GM21423 (cell line): ENCODE results near the gene SMIM14.
"Not testable (repeated sequence)": the region's sequence is repeated elsewhere in the genome, so short reads cannot be mapped to it uniquely, and the experiment has no call there.

Experiments used
- ATAC-seq: cut with Tn5 transposase; IDR thresholded peaks from one replicate; pipeline ENCODE4 v1.9.1; 2021; ENCODE audit warnings: mild to moderate bottlenecking, moderate library complexity; ENCODE audit not compliant: unreplicated experiment

SMIM14 gene

DNA sequence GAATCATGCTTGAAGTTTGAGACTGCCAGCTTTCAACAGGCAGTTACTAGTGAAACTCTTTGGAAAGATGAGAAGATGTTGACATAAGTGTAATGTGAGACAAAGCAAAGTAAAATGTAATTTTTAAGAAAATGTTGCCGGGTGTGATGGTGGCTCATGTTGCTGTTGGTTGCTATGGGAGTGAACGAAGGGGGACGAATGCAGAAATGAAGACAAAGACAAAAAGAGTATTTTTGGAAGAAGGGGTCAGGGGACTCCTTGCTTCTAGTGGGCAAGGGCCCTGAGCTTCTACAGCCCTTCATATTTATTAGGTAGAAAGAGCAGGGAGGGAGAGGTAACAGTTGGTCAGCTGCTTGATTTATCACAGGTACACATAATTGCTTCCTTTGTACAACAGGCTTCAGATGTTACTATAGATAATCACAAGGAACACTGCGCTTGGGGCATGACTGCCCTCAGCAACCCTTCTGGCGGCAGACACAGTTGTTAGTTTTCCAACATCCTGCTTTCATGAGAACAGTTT is 99.5 kb downstream of the SMIM14 start:
- no peak for ATAC-seq

- no peak for ATAC-seq
Observed at GRCh38 chr4:39533541-39533940, 105.1 kb downstream of the SMIM14 start.

- ATAC-seq = not testable (repeated sequence)
Observed at GRCh38 chr4:39532237-39532636, 106.4 kb downstream of the SMIM14 start.

DNA sequence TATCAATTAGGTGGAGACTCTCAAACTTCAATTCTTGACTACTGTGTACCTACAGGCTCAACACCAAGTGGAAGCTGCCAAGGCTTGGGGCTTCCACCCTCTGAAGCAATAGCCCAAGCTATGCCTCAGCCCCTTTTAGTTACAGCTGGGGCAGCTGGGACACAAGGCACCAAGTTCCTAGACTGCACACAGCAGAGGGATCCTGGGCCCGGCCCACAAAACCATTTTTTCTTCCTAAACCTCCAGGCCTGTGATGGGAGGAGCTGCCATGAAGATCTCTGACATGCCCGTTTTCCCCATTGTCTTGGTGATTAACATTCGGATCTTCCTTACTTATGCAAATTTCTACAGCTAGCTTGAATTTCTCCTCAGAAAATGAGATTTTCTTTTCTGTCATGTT is 108.0 kb downstream of the SMIM14 start:
- no peak for ATAC-seq

DNA sequence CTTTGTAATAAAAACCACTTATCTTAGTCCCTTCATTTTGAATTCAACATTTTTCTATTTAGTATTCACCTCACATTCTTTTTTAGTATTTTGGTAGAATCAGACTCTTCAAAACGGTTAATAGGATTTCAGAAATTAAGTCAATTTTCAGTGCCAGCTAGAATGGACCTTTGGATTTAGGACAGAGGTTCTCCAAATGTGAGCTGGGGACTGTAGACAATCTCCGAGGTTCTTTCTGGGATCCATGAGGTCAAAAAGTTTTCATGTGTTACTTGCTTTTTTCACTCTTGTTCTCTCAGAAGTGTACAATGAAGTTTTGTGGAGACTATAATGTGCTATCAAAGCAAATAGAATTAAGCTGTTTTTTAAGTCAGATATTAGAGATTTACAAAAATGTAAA is 109.1 kb downstream of the SMIM14 start:
- ATAC-seq = no peak

DNA sequence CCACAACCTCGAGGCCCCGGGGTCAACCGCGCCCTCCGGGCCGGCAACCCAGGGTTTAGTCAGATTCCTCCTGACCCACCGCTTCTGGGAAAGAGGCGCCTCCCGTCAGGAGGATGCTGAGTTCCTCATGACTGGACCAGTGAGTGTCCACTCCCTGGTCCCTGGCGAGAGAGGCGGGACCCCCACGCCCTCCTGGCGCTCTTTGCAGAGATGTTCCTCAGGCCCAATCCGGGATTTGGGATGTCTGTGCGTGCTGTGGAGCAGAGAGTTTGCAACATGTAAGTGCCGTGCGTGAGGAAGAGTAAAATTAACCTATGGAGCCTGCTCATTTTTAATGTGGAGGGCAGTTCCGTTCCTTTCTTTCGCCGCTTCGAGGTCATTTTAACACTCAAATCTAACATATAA is 110.6 kb downstream of the SMIM14 start:
- ATAC-seq = no peak

- ATAC-seq = peak; percentile 95
Observed at GRCh38 chr4:39527296-39528060, 111.2 kb downstream of the SMIM14 start, which contains the start of gene UGDH. Gene UGDH (minus strand): TSS chr4:39527439. CDS start chr4:39521512, 5,927 bp downstream.

- peak; percentile 1 for ATAC-seq
Observed at GRCh38 chr4:39526765-39527295, 111.8 kb downstream of the SMIM14 start.

DNA sequence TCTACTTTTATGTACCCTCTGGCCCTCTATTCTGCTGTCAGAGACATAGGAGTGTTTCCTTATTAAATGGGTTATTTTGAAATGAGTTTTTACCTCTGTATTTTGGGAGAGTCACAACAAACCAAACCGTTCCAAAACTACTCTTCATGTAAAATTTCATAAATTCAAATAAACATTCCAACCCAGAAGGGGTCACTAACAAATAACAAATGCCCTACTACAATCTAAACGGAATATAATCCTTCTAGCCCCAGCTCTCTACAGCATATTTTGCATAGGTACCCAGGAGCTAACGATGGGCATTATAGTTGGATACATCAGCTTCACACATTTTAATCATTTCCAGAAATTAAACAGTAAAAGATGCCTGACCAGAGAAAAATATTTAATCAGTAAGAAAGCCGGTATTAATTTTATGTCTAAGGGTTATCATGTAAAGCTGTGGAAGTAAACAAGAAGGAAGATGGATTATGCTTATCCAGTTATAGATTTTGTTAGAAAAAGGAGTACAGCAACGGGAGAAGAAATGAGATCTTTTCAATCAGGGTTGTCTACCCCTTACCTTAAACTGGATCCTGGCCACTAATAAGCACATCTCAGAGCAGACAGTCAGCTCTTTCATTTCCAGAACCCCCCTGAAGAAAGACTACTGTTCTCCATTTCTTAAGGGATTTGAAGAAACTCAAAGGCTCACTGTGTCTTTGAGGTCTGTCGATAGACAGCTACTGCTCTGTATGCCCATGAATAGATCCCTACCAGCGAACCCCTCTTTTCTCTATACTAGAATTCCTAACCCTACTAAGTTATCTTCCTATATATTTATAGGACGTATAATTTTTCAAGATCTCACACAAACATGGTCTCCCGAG is 112.6 kb downstream of the SMIM14 start:
- no peak for ATAC-seq

- no peak for ATAC-seq
Observed at GRCh38 chr4:39524161-39524957, 114.3 kb downstream of the SMIM14 start.

DNA sequence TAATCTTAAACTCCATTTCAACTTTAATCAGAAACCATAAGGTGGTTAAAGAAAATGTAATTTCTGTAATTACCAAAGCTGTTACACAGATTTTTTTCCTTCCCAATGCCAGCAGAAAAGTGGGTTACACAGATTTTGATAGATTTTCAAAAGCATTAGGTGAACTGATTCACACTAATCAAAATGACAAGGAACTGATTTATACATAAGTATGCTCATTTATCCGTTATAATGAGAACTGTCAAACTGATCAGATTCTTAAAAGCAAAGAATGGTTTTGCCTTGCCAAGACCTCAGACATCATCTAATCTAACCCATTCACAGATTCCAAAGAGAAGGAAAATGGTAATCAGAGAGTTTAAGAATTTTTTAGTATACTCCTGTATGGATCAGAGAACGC is 116.6 kb downstream of the SMIM14 start:
- ATAC-seq = no peak

DNA sequence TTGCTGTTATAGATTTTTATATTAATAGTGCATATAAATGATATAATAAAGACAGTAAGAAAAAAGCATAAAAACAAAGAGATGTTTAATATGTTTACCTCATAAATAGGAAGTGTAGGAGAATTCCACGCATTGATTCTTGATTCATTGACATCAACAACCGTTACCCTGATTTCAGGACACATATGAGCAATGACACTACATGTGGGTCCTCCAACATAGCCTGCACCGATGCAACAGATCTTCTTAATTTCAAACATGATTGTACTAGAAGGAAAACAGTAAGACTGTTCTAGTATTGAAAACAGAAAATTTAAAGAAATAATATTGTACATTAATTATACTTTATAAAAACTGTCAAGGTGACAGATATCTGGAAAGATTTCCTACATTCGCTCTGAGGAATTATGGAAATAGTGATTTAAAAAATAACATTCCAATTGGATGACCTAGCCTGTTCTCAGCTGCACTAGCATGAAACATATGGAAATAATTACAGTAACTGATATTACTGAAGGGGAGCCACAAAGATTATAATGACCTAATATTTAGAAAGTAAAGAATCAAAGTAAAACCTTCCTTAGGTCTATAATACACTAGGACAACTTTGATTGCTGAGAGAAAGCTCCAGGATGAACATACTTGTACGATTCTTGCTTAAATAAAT is 117.3 kb downstream of the SMIM14 start:
- ATAC-seq = no peak

GRCh38 chr4:39518484-39518883 is 120.2 kb downstream of the SMIM14 start:
- no peak for ATAC-seq

DNA sequence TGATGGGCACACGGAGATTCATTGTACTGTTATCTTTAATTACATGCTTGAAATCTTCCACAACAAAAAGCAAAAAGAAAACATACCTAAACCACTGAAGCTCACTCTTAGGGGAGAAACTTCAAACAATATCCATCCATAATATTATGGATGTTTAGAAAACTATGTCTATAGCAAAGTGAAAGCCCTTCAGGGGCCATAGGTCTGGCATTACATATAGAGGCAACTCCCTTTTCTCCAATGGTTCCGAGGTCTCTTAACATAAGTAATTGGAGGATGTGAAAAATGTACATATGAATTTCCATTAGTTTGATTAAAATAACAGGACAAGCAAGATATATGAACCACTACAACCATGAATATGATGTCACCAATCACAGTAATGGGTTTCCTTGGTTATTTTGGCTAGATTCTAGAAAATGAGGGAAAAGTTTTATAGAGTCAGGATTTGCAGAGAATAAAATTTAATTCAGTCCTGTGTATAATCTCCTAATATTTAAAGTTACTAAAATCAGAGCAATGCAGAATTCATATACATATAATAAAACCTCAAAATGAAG is 122.2 kb downstream of the SMIM14 start:
- ATAC-seq = no peak

DNA sequence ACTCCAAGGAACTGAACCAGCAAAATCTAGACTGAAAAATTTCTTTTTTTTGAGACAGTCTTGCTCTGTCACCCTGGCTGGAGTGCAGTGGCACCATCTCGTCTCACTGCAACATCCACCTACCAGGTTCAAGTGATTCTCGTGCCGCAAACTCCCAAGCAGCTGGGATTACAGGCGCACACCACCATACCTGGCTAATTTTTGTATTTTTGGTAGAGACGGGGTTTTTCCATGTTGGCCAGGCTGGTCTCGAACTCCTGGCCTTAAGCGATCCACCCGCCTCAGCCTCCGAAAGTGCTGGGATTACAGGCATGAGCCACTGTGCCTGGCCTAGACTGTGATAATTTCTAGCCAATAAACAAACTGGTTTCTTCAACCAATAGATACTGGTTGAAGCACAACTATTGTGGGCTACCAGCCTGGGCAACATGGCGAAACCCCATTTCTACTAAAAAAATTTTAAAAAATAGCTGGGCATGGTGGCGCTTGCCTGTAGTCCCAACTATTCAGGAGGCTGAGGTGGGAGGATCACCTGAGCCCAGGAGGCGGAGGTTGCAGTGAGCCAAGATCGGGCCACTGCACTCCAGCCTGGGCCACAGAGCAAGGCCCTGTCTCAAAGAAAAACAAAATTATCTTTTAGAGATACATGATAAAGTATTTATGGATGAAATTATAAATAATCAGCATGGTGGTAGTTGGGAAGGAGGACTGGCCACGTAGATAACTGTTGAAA is 122.8 kb downstream of the SMIM14 start:
- ATAC-seq = not testable (repeated sequence)

DNA sequence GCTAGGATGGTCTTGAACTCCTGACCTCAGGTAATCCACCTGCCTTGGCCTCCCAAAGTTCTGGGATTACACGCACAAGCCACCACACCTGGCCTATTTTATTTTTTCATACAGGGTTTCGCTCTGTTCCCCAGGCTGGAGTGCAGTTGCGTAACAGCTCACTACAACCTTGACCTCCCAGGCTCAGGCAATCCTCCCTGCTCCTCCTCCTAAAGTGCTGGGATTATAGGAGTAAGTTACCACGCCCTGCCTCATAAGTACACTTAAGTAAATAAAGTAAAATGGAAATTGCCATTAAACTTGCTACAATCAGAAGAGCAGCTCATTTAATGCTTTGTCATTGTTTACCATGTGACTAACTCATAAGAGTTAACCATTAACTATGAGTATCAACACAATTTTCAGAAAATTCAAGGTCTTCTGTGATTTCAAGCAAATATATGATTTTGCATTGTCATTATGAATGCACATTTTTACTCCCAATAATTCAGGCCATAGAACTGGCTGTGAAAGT is 123.7 kb downstream of the SMIM14 start:
- ATAC-seq = no peak

DNA sequence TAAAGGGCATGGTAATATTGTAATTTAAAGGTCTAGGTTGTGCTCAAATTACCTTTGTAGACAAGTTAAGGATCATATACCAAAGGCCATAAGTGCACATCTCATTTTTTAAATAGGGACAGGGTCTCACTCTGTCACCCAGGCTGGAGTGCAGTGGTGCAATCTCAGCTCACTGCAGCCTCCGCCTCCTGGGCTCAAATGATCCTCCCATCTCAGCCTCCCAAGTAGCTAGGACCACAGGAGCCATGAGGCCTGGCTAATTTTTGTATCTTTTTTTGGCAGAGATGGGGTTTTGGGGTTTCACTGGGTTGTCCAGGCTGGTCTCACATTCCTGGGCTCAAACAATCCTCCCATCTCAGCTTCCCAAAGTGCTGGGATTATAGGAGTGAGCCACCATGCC is 124.4 kb downstream of the SMIM14 start:
- ATAC-seq = not testable (repeated sequence)

DNA sequence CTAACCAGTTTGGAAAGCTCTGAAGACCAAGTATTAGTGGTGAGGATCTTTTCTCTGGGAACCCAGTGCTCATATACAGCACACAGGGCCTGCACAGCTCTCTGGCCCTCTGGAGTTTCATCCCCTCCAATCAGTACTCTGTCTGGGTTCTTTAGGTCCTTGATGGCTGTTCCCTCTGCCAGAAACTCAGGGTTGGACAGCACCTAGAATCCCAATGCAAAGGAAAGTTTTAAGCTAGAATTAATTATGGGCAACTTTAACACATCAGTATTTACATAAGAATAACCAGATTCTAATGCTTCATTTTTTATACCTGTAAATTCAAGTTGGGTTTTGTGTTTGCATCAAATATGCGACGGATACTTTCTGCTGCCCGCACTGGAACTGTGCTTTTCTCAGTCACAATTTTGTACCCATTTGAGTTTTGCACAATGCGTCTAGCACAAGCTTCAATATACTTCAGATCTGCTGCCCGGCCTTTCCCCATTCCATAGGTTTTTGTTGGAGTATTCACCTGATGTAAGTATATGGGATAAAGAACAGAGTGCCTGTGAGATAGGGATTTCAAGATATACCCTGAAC is 128.2 kb downstream of the SMIM14 start:
- no peak for ATAC-seq

- ATAC-seq = no peak
Observed at GRCh38 chr4:39505581-39505980, 133.1 kb downstream of the SMIM14 start.
